ENCODE measurements around the gene TPM3.

DNA sequence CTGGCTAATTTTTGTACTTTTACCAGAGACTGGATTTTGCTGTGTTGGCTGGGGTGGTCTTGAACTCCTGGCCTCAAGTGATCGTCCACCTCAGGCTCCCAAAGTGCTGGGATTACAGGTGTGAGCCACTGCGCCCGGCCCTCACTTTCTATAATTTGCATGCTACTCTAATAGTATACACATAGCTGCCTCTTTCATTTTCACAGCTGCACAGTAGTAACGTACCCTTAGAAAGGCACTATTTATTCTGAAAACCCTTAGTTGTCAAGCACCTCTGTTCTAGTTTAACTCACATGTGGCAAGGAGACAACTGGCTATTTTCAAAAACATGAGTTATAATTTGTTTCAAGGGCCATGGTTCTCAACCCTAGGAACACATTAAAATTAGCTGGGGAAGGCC lies 17.2 kb downstream of the TPM3 start:
- no peak for TF ChIP-seq JUNB (IDR thresholded peaks at IDR 0.05)
- no peak for TF ChIP-seq POLR2A (IDR thresholded peaks at IDR 0.05; ENCODE audit: low read length)
- TF ChIP-seq EP300 (IDR thresholded peaks at IDR 0.05): no peak
- no peak for TF ChIP-seq SMC3 (IDR thresholded peaks at IDR 0.05)
- TF ChIP-seq CTCF (IDR thresholded peaks at IDR 0.05): no peak
- no peak for TF ChIP-seq RARB (CRISPR knock-in tag; IDR thresholded peaks at IDR 0.05)
- TF ChIP-seq NR3C1 (IDR thresholded peaks at IDR 0.05): no peak
- TF ChIP-seq CHD2 (IDR thresholded peaks at IDR 0.05; ENCODE audit: low read length, partially characterized antibody): no peak
- no peak for TF ChIP-seq CBX8 (IDR thresholded peaks at IDR 0.05)
